ENCODE data around the gene SIMC1. TPM values are rescaled to one million over a fixed set of nuclear protein-coding genes. Genes with fewer than 3 reads are reported as not detected.
"Not testable (repeated sequence)": the region's sequence is repeated elsewhere in the genome, so short reads cannot be mapped to it uniquely, and the experiment has no call there.

Gene SIMC1
- total RNA-seq, 1 experiment from 2014 or later: 5.4 TPM

GRCh38 chr5:176253370-176254065 lies 15.3 kb downstream of the SIMC1 start:
- in situ Hi-C loops (cut with HindIII; ENCODE audit: low pct_unique_long_range_greater_than_20kb, low sequenced_read_pairs); DNase-seq (ENCODE audit: low read depth, low spot score): not testable (repeated sequence)

DNA sequence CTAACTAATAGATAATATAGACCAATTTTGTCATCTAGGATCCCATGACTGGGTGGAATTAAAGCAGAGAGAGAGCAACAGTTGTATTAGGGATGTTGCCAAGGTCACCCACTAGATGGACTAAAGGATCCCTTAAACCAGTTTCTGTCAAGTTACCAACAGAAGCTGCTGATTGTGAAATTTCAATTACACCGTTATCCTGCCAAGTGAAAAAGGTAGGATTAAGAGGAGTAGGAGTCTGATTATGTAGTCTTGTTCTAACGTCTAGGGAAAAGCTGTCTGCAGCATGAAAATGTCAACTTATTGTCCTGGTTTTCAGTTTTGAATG lies 15.8 kb downstream of the SIMC1 start:
- DNase-seq (ENCODE audit: low read depth, low spot score); in situ Hi-C loops (cut with HindIII; ENCODE audit: low pct_unique_long_range_greater_than_20kb, low sequenced_read_pairs): not testable (repeated sequence)

- DNase-seq (ENCODE audit: low read depth, low spot score); in situ Hi-C loops (cut with HindIII; ENCODE audit: low pct_unique_long_range_greater_than_20kb, low sequenced_read_pairs): not testable (repeated sequence)
These were observed 19.8 kb downstream of the SIMC1 start for GRCh38 chr5:176257871-176258505.

DNA sequence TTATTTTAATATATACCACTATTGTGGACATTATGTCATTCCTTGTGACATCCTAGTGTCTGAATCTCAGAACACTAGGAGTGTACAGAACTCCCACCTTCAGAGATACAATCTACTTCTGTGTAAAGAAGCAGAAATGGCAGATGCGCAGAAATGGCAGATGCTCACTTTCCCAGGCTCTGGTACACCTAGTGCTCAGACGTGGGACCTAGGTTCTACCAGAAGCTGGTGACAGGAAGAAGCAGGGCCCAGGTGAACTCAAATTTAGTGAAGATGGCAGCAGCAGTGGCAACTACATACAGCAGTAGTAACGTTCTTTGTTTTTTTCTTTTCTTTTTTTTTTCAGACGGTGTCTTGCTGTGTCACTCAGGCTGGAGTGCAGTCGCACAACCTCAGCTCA lies 22.5 kb downstream of the SIMC1 start:
- DNase-seq (ENCODE audit: low read depth, low spot score); in situ Hi-C loops (cut with HindIII; ENCODE audit: low pct_unique_long_range_greater_than_20kb, low sequenced_read_pairs): not testable (repeated sequence)

GRCh38 chr5:176266448-176266847 lies 28.2 kb downstream of the SIMC1 start:
- in situ Hi-C loops (cut with HindIII; ENCODE audit: low pct_unique_long_range_greater_than_20kb, low sequenced_read_pairs); DNase-seq (ENCODE audit: low read depth, low spot score): not testable (repeated sequence)

GRCh38 chr5:176289018-176289417 lies 50.8 kb downstream of the SIMC1 start:
- DNase-seq (ENCODE audit: low read depth, low spot score); in situ Hi-C loops (cut with HindIII; ENCODE audit: low pct_unique_long_range_greater_than_20kb, low sequenced_read_pairs): not testable (repeated sequence)

DNA sequence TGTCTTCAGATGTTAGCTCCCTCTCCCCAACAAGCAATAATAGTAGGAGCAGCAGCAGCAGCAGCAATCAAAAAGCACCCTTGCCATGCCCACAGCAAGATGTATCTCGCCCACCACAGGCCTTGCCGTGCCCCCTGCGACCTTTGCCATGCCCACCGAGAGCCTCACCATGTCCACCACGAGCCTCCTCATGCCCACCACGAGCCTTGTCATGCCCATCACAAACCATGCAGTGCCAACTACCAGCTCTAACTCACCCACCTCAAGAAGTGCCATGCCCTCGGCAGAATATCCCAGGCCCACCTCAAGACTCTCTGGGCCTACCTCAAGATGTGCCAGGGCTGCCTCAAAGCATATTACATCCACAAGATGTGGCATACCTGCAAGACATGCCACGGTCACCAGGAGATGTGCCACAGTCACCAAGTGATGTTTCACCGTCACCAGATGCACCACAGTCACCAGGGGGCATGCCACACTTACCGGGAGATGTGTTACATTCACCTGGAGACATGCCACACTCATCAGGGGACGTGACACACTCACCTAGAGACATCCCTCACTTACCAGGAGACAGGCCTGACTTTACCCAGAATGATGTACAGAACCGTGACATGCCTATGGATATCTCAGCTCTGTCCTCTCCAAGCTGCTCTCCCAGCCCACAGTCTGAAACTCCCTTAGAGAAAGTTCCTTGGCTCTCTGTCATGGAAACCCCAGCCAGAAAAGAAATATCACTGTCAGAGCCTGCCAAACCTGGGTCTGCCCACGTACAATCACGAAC lies 52.0 kb downstream of the SIMC1 start:
- DNase-seq (ENCODE audit: low read depth, low spot score); in situ Hi-C loops (cut with HindIII; ENCODE audit: low pct_unique_long_range_greater_than_20kb, low sequenced_read_pairs): not testable (repeated sequence)

- in situ Hi-C loops (cut with HindIII; ENCODE audit: low pct_unique_long_range_greater_than_20kb, low sequenced_read_pairs); DNase-seq (ENCODE audit: low read depth, low spot score): not testable (repeated sequence)
These were observed 67.1 kb downstream of the SIMC1 start for GRCh38 chr5:176305356-176305755.

- in situ Hi-C loops (cut with HindIII; ENCODE audit: low pct_unique_long_range_greater_than_20kb, low sequenced_read_pairs): no loop called here
- DNase-seq (ENCODE audit: low read depth, low spot score): no peak
These were observed 79.5 kb downstream of the SIMC1 start for GRCh38 chr5:176317534-176318374.

- peak; percentile 36 for DNase-seq (ENCODE audit: low read depth, low spot score)
- in situ Hi-C loops (cut with HindIII; ENCODE audit: low pct_unique_long_range_greater_than_20kb, low sequenced_read_pairs): no loop called here
These were observed 81.8 kb downstream of the SIMC1 start for GRCh38 chr5:176319827-176320554.

GRCh38 chr5:176320577-176320976 lies 82.4 kb downstream of the SIMC1 start:
- no peak for DNase-seq (ENCODE audit: low read depth, low spot score)
- in situ Hi-C loops (cut with HindIII; ENCODE audit: low pct_unique_long_range_greater_than_20kb, low sequenced_read_pairs): no loop called here

- no peak for DNase-seq (ENCODE audit: low read depth, low spot score)
These were observed 96.0 kb downstream of the SIMC1 start for GRCh38 chr5:176334031-176334770.

GRCh38 chr5:176337913-176338312 lies 99.7 kb downstream of the SIMC1 start:
- in situ Hi-C loops (cut with HindIII; ENCODE audit: low pct_unique_long_range_greater_than_20kb, low sequenced_read_pairs): no loop called here
- no peak for DNase-seq (ENCODE audit: low read depth, low spot score)

More at GRCh38 chr5:176334031-176334770, 96.0 kb downstream of the SIMC1 start:
- in situ Hi-C loops (cut with HindIII; ENCODE audit: low pct_unique_long_range_greater_than_20kb, low sequenced_read_pairs): no loop called here

DNA sequence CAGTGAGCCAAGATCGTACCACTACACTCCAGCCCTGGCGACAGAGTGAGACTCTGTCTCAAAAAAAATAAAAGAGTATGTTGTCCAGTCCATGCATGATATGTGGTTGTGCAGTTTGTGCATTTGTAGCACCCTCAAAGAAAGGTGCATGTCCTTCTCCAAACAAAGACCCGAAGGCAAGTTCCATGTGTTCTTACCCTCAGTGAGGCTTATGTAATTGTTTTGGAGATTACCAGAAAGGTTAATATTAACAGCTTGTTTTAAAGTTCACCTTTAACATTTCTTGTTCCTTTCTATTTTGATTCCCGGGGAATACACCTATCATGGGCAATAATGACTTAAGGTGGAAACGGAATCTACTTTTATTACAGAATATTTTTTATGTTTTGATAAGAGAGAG lies 101.1 kb downstream of the SIMC1 start:
- in situ Hi-C loops (cut with HindIII; ENCODE audit: low pct_unique_long_range_greater_than_20kb, low sequenced_read_pairs): no loop called here

GRCh38 chr5:176341325-176342157 lies 103.3 kb downstream of the SIMC1 start:
- DNase-seq (ENCODE audit: low read depth, low spot score): no peak
- in situ Hi-C loops (cut with HindIII; ENCODE audit: low pct_unique_long_range_greater_than_20kb, low sequenced_read_pairs): no loop called here

More for the DNA sequence above, 101.1 kb downstream of the SIMC1 start:
- no peak for DNase-seq (ENCODE audit: low read depth, low spot score)

- DNase-seq (ENCODE audit: low read depth, low spot score): no peak
- in situ Hi-C loops (cut with HindIII; ENCODE audit: low pct_unique_long_range_greater_than_20kb, low sequenced_read_pairs): no loop called here
These were observed 103.9 kb downstream of the SIMC1 start for GRCh38 chr5:176342158-176342483.

Data from SK-MEL-5 (cell line).